ENCODE results near the gene LILRA1.

GRCh38 chr19:54574051-54574450 is 19.4 kb upstream of the LILRA1 start:
- no peak for TF ChIP-seq TGIF2 (CRISPR knock-in tag; IDR thresholded peaks at IDR 0.05)
- no peak for TF ChIP-seq MTA2 (IDR thresholded peaks at IDR 0.05; ENCODE audit: low read depth)
- TF ChIP-seq TAF1 (IDR thresholded peaks at IDR 0.05; ENCODE audit: control insufficient read depth, extremely low read depth, insufficient read depth, low read length, severe bottlenecking), result no peak
- no peak for TF ChIP-seq RFX5 (IDR thresholded peaks at IDR 0.05; ENCODE audit: low read depth, low read length)
- TF ChIP-seq CTCF (IDR thresholded peaks at IDR 0.05 in 2 of 3, conservative IDR thresholded peaks at IDR 0.05 in 1 of 3; ENCODE audit: insufficient read depth in 2 of 3, low read depth in 1 of 3, low read length in 3 of 3), result no peak
- no peak for TF ChIP-seq POLR2A (conservative IDR thresholded peaks at IDR 0.05)
- no peak for TF ChIP-seq MTA3 (IDR thresholded peaks at IDR 0.05; ENCODE audit: borderline replicate concordance)
- no peak for TF ChIP-seq PRPF4 (IDR thresholded peaks at IDR 0.05; ENCODE audit: insufficient read depth, low read depth, low read length, poor library complexity, severe bottlenecking)

Data from K562 (cell line).